Stimulated activated naive CD8-positive, alpha-beta T cell treated with anti-CD3 and anti-CD28 coated beads, Interleukin-15, Interleukin-2, amounts not matched to agents 100 ng/mL and 50 ng/mL, for 24 hours (primary cell): ENCODE data around the gene ATG4C.

ENCODE experiments used
- H3K27ac Mint-ChIP-seq: one replicate; pipeline ENCODE4 v1.8.0; 2021; ENCODE audit warnings: mild to moderate bottlenecking, mixed read lengths
- H3K27me3 Mint-ChIP-seq: one replicate; pipeline ENCODE4 v1.8.0; 2021; ENCODE audit warnings: mixed read lengths
- H3K36me3 Mint-ChIP-seq: one replicate; pipeline ENCODE4 v1.8.0; 2021; ENCODE audit warnings: low read depth, mixed read lengths
- H3K4me1 Mint-ChIP-seq: one replicate; pipeline ENCODE4 v1.8.0; 2021; ENCODE audit warnings: low read depth, mixed read lengths
- H3K4me3 Mint-ChIP-seq: one replicate; pipeline ENCODE4 v1.8.0; 2021; ENCODE audit warnings: mild to moderate bottlenecking, mixed read lengths
- H3K9me3 Mint-ChIP-seq: one replicate; pipeline ENCODE4 v1.8.0; 2021; ENCODE audit warnings: mixed read lengths

Gene ATG4C

DNA sequence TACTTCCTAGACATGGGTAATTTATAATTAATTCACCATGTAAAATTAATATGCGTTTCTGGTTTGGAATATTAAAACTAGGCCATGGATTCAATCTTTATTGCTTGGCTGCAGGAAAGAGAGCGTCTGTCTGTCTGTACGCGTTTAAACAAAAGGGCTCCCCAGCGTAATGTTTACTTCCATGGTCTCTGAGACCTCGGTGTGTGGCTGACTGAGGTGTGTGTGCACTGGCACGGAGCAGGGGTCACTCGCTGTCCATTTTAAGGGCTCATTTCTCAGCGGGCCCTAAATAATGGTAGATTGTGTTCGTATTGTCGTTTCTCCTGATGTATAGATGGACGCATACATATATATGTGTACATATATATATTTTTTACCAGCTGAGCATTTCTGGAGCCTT is 119.6 kb downstream of the ATG4C start:
- H3K4me3 Mint-ChIP-seq = no peak overlapping the region
- peaks cover under 1% of the 10 kb centered on the region for H3K27me3 Mint-ChIP-seq
- H3K27ac Mint-ChIP-seq = no peak overlapping the region
- H3K36me3 Mint-ChIP-seq = no peaks in the 10 kb centered on the region
- H3K4me1 Mint-ChIP-seq = peaks cover 5% of the 10 kb centered on the region
- H3K9me3 Mint-ChIP-seq = no peaks in the 10 kb centered on the region

DNA sequence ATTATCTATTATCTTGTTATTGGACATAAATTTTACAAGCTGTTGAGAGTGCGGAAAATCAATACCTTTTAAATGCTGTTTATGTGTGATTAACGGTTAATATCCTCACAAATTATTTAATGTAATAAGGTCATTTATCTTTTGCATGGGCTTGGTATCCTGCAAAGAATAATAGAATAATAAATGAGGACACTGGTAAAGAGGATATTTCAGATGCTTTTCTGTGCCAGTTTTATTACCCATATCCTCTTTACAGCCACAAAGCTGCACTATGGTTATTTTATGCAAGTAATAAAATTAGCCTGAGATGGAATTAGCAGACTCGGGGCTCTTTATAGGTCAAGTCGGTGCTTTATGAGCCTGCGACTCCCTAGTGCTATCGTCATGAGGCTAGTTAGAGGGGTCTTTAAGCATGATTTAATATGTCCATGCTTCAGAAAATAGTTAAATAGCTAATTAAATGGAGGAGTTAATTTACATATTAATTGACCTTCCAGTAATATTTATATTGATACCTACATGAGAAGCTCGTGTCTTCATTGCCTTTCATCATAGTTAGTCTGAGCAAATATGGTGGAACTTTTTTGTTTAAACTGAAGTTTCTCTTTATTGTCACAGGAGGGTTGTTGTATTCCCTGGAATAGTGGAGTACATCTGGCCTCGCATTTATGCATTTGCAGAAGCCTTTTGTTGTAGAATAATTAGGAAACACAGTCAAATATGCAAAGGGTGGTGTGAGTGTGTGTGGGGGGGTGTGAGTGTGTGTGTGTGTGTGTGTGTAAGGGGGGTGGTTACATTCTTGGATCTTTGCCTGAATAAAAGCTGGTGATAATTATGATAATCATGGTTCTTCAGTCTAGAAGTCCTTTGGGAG is 120.3 kb downstream of the ATG4C start:
- Mint-ChIP-seq H3K27ac (no peak overlapping the region), H3K4me3 (no peak overlapping the region), H3K9me3 (no peaks in the 10 kb centered on the region), H3K27me3 (no peaks in the 10 kb centered on the region), H3K36me3 (no peaks in the 10 kb centered on the region), H3K4me1 (peaks cover 6% of the 10 kb centered on the region)

DNA sequence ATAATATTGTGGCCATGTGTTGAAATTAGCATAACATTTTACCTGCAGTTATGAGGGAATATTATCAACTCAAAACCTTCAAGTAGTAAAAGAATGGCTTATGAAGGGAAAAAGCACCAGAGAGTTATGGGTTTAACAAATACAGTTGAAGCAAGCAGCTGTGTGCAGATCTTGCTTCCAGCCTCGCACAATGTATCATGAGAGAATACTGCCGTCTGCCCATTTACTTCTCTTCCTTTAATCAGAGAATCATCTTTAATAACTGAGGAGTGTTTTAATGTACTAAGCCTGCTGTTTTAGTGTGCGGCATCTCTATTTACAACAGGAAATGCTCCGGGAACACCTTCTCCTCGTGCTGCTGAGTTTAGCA is 120.9 kb downstream of the ATG4C start:
- Mint-ChIP-seq H3K4me3 (no peak overlapping the region), H3K27ac (no peak overlapping the region), H3K9me3 (no peaks in the 10 kb centered on the region), H3K27me3 (no peaks in the 10 kb centered on the region), H3K36me3 (no peaks in the 10 kb centered on the region), H3K4me1 (peaks cover 6% of the 10 kb centered on the region)

DNA sequence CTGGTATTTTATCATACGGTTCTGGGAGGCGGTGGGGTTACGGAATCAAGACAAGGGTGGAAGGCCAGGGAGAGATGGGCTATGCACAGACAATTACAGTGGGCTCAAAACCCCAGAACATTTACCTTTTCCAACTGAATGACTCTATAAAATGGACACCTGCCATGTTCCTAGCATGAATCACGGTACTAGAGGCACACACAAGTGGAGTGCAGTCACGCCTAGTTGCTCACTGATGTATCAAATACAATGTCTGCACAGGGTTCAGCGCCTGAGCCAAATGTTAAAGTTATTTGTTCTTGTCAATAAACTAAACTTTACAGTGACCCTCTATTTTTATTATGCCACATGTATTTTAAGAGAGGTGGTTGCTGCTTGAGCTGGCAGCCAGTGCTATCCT is 121.4 kb downstream of the ATG4C start:
- Mint-ChIP-seq H3K27me3 (no peaks in the 10 kb centered on the region), H3K9me3 (no peaks in the 10 kb centered on the region), H3K4me3 (no peak overlapping the region), H3K36me3 (no peaks in the 10 kb centered on the region), H3K27ac (no peak overlapping the region), H3K4me1 (peaks cover 6% of the 10 kb centered on the region)

DNA sequence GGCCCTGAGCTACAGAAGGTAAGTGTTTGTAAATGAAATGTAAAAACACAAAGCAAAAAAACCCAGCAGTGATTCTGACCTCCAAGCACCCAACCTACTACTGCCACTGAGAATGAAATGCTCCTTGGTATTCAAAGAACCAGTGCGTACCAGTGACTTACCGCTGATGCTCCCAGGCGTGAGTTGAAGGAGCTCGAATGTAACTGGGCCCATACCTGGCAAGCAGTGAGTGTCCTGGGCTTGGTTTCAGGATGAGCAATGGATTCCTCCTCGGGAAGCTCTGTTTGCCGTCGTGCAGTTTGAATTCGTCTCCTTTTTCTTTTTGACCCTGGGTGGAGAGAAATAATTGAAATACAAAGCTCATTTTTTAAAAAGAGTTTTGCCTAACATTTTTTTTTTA is 121.9 kb downstream of the ATG4C start:
- Mint-ChIP-seq H3K27ac (no peak overlapping the region), H3K4me1 (peaks cover 6% of the 10 kb centered on the region), H3K9me3 (no peaks in the 10 kb centered on the region), H3K36me3 (no peaks in the 10 kb centered on the region), H3K27me3 (no peaks in the 10 kb centered on the region), H3K4me3 (no peak overlapping the region)

DNA sequence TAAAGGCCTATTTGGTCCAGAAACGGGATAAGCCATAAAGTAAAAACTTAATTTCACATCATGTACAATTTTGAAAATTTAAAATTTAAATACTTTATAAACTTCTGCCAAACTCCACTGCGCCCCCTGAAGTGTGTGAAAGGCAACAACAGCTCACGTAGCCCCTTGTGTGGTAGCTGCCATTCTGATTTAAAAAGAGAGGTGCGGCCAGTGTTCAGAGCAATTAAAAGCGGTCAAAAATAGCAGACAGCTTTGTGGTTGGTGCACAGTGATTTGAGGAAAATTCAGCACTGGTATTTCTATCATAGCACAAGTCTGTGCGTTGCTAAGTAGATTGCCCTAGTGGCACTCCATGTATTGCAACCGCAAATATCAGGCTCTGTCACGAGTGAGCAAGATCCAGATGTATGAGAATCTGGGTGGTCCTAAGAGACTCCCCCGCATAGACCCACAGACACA is 122.5 kb downstream of the ATG4C start:
- H3K27ac Mint-ChIP-seq = no peak overlapping the region
- no peaks in the 10 kb centered on the region for H3K9me3 Mint-ChIP-seq
- H3K27me3 Mint-ChIP-seq = no peaks in the 10 kb centered on the region
- no peak overlapping the region for H3K4me3 Mint-ChIP-seq
- H3K36me3 Mint-ChIP-seq = no peaks in the 10 kb centered on the region
- H3K4me1 Mint-ChIP-seq = peaks cover 6% of the 10 kb centered on the region

DNA sequence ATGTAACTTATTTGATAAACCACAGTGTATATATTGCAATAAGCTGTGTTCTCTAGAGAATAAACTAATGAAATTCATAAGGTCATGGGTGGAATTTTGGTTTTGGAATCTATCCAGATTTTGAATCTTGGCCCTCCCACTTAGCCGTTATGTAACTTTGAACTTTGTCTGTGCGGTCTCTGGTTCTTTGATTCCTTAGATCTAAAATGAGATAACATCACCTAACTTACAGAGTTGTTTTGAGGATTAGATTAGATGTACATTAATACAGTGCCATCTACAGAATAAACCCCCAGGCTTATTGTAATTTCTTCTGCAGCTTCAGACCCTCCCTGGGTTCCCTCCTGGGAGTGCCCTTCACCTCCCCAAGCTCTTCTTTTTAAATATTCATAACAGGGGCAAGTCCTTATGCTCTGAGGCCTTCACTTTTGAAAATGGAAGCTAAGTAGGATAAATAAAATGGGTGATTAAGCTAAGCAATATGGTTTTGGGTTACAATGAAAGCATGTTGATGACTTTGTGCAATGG is 124.3 kb downstream of the ATG4C start:
- Mint-ChIP-seq H3K4me1 (peaks cover 6% of the 10 kb centered on the region), H3K27me3 (no peaks in the 10 kb centered on the region), H3K4me3 (no peak overlapping the region), H3K9me3 (no peaks in the 10 kb centered on the region), H3K36me3 (no peaks in the 10 kb centered on the region), H3K27ac (no peak overlapping the region)

DNA sequence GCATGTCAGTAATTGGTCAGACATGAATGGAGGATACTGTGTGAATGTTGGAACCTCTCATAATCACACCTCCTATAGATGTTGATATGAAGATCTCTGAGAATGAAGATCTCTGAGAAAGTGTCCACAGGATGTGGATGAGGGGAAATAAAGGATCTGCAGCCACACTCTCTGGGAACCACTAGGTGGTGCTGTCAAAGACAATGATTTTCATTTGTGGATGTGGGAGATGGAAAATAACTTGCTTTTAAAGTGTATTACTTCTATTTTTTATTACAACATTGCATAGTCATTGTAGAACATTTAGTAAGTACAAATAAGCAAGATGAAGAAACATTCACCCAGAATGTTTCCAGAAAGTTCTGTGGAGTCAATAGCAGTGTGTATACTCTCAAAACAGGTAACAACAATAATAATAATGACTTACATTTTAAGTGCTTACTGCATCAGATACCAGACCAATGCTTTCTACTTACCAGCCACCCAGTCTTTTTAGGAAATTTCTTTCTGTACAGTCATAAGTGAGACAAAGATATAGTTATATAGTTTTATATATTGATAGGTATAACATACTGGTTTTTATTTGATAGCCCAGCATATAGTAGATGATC is 128.2 kb downstream of the ATG4C start:
- no peaks in the 10 kb centered on the region for H3K36me3 Mint-ChIP-seq

More for the DNA sequence above, 128.2 kb downstream of the ATG4C start:
- Mint-ChIP-seq H3K4me1 (peaks cover 6% of the 10 kb centered on the region), H3K27me3 (peaks cover 7% of the 10 kb centered on the region), H3K27ac (no peak overlapping the region), H3K4me3 (no peak overlapping the region), H3K9me3 (no peaks in the 10 kb centered on the region)
